COLO668 (cell line): ENCODE data around the gene DEFB131A.
"Not testable (repeated sequence)": the region's sequence is repeated elsewhere in the genome, so short reads cannot be mapped to it uniquely, and the experiment has no call there.

ENCODE experiments used
- DNase-seq: peaks from one replicate; lab custom pipeline; 2025; ENCODE audit not compliant: unreplicated experiment; lab: John Stamatoyannopoulos, UW

DEFB131A gene, protein sequence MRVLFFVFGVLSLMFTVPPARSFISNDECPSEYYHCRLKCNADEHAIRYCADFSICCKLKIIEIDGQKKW

GRCh38 chr4:9444114-9444513, at the start of gene DEFB131A:
Gene DEFB131A (plus strand): TSS chr4:9444414. CDS start chr4:9444534, 120 bp downstream.
- DNase-seq = not testable (repeated sequence)

- not testable (repeated sequence) for DNase-seq
Observed at GRCh38 chr4:9405774-9406173, 38.4 kb upstream of the DEFB131A start.

DNA sequence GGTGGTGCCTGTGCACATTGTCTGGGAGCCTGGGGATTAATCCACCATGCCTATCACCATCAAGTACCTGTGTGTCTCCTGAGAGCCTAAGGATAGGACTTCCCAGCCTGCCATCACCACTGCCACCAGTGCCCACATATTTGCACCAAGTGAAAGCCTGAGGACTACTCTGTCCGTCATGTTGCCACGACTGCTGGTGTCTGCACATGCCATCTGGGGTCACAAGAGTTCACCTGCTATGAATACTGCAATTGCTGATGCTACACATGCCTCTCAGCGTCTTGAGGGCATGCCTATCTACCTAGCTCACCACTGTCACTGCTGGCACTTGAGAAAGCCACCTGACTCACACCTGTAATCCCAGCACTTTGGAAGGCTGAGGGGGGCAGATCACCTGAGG, 37.7 kb upstream of the DEFB131A start:
- DNase-seq = not testable (repeated sequence)

DNA sequence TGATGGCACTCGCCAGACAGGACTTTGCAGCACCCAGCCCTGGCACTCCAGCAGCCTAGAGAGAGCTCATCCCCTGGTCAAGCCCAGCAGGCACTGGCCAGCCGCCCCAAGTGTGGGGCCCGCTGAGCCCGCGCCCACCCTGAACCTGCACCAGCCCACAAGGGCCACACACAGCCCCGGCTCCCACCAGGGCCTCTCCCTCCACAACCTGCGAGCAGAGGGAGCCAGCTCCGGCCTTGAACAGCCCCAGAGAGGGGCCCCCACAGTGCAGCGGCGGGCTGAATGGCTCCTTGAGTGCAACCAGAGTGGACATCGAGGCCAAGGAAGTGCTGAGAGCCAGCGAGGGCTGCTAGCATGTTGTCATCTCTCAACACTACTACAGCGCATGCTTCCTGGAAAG, 34.4 kb upstream of the DEFB131A start:
- DNase-seq = no peak

GRCh38 chr4:9421884-9422455, 22.2 kb upstream of the DEFB131A start:
- not testable (repeated sequence) for DNase-seq

DNA sequence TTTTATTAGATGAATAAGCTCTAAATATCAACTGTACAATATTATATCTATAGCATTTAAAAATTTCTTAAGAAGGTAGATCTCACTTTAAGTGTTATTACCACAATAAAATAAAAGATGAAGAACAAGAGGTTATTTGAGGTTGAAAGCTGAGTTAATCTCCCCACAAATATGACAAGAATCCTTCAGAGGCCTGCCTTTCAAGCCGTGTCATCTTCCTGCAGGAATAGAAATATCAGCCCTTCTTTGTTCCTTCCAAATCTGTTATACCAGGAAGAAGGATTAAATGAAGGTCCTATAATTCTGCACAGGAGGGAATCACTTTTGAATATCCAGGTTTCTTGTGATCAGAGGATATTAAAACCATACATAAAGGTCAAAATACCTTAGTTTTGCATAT, 18.3 kb upstream of the DEFB131A start:
- DNase-seq = not testable (repeated sequence)

GRCh38 chr4:9430061-9430460, 14.2 kb upstream of the DEFB131A start:
- not testable (repeated sequence) for DNase-seq

DNA sequence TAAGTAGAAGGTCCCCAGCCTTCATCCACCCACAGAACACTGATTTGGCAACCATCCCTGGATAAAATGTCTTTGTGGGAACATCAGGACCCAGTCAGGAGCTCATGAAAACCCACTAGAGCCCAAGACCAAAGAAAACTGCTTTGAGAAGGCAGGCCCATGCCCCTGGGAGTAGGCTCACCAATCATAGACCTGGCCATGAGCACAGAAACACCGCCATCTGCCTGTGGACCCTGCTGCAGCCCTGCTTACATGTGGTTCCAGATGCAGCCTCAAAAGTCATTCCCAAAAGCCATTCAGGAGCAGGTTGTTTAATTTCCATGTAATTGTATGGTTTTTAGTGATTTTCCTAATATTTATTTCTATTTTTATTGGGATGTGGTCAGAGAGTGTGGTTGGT, 10.9 kb upstream of the DEFB131A start:
- not testable (repeated sequence) for DNase-seq

- not testable (repeated sequence) for DNase-seq
Observed at GRCh38 chr4:9436728-9437127, 7.5 kb upstream of the DEFB131A start.

DNA sequence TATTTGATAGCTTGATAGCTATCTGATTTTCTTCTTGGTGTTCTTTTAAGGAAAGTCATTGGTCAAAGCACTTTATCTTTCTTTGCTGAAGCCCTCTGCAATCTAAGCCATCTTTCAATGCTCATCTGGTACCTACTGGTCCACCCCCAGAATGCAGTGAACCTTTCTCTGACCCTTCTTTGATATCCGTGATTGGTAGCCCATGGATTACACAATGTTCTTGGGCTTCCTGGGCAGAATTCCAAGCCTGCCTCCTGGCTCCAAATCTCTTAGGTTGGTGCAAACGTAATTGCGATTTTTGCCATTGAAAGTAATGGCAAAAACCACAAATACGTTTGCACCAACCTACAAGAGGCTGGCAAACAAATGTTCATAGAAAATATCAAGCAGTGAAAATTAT, 1.9 kb upstream of the DEFB131A start:
- DNase-seq = not testable (repeated sequence)

DNA sequence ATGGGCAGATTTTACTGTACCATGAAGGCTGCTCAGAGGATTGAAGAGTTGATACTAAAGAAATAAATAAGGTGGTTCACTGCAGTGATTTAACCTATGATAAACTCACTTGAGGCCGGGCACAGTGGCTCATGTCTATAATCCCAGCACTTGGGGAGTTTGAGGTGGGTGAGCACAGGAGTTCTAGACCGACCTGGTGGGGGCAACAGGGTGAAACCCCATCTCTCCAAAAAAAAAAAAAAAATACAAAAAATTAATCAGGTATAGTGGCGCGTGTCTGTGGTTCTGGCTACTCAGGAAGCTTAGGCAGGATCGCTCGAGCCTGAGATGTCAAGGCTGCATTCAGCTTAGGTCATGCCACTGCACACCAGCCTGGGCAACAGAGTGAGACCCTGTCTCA, 467 bp downstream of the DEFB131A start:
- not testable (repeated sequence) for DNase-seq

GRCh38 chr4:9452251-9452650, 8.0 kb downstream of the DEFB131A start:
- DNase-seq = not testable (repeated sequence)

DNA sequence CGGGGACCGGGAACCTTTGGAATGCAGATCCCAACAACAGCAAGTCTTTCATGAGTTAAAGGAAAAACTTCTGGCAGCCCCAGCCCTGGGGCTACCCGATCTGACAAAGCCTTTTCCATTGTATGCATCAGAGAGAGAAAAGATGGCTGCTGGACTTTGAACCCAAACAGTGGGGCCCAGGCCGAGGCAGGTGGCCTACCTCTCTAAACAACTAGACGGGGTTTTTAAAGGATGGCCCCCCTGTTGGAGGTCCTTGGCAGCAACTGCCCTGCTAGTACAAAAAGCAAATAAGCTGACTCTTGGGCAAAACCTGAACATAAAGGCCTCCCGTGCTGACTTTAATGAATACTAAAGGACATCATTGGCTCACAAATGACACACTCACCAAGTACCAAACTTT, 10.1 kb downstream of the DEFB131A start:
- peak; percentile 41 for DNase-seq

- not testable (repeated sequence) for DNase-seq
Observed at GRCh38 chr4:9455046-9455445, 10.8 kb downstream of the DEFB131A start.

DNA sequence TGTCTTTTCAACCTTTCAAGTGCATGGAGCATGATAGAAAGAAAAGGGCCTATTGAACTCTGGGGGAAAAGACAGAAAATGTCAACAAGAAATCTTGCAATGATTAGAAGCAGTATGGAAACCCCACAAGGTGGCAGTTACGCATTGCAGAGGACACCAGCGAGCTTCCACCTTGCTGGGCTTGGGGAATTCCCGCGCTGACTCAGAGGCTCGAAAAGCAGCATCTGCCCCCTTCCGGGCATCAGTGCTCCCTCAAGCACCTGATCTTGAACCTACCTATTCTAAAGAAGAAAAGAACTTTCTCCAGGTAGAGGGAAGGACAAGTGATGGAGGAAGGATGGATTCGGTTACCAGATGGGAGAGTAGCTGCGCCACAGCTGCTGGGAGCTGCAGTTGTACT, 35.3 kb downstream of the DEFB131A start:
- DNase-seq = not testable (repeated sequence)

- not testable (repeated sequence) for DNase-seq
Observed at GRCh38 chr4:9480066-9480465, 35.9 kb downstream of the DEFB131A start.

DNA sequence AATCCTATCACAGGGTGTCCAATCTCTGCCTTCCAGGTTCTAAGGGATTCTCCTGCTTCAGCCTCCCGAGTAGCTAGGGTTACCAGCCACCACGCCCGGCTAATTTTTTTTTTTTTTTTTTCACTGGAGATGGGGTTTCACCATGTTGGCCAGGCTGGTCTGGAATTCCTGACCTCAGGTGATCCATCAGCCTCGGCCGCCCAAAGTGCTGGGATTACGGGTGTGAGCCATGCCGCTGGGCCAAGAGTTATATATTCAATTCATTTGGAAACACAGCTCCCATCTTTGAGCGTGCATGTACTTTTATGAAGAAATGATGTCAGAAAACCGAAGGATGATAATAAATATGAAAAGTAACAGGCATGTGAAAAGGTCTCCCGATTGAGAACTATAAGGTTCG, 38.7 kb downstream of the DEFB131A start:
- not testable (repeated sequence) for DNase-seq

DNA sequence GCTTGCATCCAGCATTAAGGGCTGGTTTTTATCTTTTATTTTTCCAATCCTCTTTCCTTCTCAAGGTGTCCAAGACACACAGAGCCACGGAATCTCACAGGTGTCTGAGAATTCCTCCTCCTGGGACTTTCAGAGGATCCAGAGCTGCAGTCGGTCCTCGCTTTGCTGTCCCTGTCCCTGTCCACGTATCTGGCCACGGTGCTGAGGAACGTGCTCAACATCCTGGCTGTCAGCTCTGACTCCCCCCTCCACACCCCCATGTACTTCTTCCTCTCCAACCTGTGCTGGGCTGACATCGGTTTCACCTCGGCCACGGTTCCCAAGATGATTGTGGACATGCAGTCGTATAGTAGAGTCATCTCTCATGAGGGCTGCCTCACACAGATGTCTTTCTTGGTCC, 39.5 kb downstream of the DEFB131A start:
- not testable (repeated sequence) for DNase-seq

DNA sequence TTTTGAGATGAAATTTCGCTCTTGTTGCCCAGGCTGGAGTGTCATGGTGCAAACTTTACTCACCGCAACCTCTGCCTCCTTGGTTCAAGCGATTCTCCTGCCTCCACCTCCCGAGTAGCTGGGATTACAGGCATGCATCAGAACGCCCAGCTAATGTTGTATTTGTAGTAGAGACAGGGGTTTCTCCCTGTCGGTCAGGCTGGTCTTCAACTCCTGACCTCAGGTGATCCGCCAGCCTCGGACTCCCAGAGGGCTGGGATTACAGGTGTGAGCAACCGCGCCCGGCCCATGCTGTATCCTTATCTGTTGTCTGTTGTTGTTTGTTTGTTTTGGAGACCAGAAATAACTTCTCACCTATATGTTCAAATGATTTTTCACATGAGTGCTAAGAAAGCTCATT, 42.7 kb downstream of the DEFB131A start:
- DNase-seq = not testable (repeated sequence)

DNA sequence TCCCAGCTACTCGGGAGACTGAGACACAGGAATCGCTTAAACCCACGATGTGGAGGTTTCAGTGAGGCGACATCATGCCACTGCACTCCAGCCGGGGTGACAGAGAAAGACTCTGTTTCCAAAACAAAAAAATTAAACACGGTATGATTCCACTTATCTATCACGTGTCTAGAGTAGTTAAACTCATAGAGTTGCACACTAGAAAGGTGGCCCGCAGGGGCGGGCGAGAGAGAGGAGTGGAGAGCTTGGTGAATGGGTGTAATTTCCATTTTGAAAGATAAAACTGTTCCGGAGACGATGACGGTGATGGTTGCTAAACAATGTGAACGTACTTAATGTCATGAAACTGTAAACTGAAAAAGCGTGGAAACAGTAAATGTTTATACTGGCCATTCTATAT, 44.6 kb downstream of the DEFB131A start:
- not testable (repeated sequence) for DNase-seq

GRCh38 chr4:9490496-9490895, 46.3 kb downstream of the DEFB131A start:
- DNase-seq = not testable (repeated sequence)

- DNase-seq = not testable (repeated sequence)
Observed at GRCh38 chr4:9490986-9491385, 46.8 kb downstream of the DEFB131A start.

GRCh38 chr4:9493589-9493988, 49.4 kb downstream of the DEFB131A start:
- DNase-seq = not testable (repeated sequence)
